ENCODE measurements around the gene VSIG8. TPM values are rescaled to one million over a fixed set of nuclear protein-coding genes. Genes with fewer than 3 reads are reported as not detected.

Gene VSIG8
- total RNA-seq, 4 donors from 2014 or later: 0.11 TPM; not detected in 3

DNA sequence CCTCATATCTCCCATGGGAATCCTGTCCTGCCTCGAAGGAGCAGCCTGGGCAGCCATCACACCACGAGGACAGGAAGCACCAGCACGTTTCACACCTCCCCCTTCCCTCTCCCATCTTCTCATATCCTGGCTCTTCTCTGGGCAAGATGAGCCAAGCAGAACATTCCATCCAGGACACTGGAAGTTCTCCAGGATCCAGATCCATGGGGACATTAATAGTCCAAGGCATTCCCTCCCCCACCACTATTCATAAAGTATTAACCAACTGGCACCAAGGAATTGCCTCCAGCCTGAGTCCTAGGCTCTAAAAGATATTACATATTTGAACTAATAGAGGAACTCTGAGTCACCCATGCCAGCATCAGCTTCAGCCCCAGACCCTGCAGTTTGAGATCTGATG lies 27.1 kb downstream of the VSIG8 start:
- DNase-seq: no peak
- intact Hi-C loops (cut with DNase I): no loop called here
- Histone ChIP-seq H3K36me3 (no peaks in the 10 kb centered on the region), H3K4me3 (replicated peaks in 1 of 3) (no peak overlapping the region), H3K27me3 (no peaks in the 10 kb centered on the region), H3K27ac (no peak overlapping the region), H3K9me3 (no peaks in the 10 kb centered on the region), H3K4me1 (no peaks in the 10 kb centered on the region)
- TF ChIP-seq POLR2A (IDR thresholded peaks at IDR 0.05) (no peak), CTCF (IDR thresholded peaks at IDR 0.05) (no peak)
- WGBS, 2 donors: 43 to 60% methylated on average over 3 of the region's 3 CpGs

DNA sequence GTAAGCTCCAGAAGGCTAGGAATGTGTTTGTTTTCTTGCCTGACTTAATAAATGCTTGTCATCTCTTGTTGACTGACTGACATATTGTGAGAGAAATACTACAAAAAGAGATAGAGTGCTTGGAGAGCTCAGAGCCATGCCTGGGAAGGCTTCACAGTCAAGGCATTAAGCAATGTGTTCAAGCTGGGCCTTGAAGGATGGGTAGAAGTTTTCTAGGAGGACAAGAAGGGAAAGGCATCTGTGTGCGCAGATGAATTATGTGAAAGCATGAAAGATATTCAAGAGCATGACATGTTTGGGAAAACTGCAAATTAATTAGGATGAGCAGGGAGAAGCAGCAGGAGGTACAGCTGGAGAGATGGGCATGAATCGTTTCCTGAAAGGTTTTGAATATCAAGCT lies 30.1 kb downstream of the VSIG8 start:
- Histone ChIP-seq H3K4me1 (no peaks in the 10 kb centered on the region), H3K4me3 (replicated peaks in 1 of 3) (no peak overlapping the region), H3K9me3 (no peaks in the 10 kb centered on the region), H3K27ac (no peak overlapping the region), H3K36me3 (no peaks in the 10 kb centered on the region), H3K27me3 (no peaks in the 10 kb centered on the region)
- 90 to 91% methylated on average over 2 of the region's 2 CpGs for WGBS, 2 donors
- DNase-seq: no peak
- TF ChIP-seq CTCF (IDR thresholded peaks at IDR 0.05): no peak
- no peak for TF ChIP-seq POLR2A (IDR thresholded peaks at IDR 0.05)
- intact Hi-C loops (cut with DNase I): no loop called here

GRCh38 chr1:159831412-159832141 lies 30.9 kb downstream of the VSIG8 start:
- Histone ChIP-seq H3K4me1 (no peaks in the 10 kb centered on the region), H3K4me3 (replicated peaks in 1 of 3) (no peak overlapping the region), H3K27me3 (no peaks in the 10 kb centered on the region), H3K27ac (no peak overlapping the region), H3K36me3 (no peaks in the 10 kb centered on the region), H3K9me3 (no peaks in the 10 kb centered on the region)
- no peak for TF ChIP-seq CTCF (IDR thresholded peaks at IDR 0.05)
- no peak for TF ChIP-seq POLR2A (IDR thresholded peaks at IDR 0.05)
- no peak for DNase-seq
- WGBS, 2 donors: 60 to 67% methylated on average over 7 of the region's 7 CpGs
- intact Hi-C loops (cut with DNase I): no loop called here

DNA sequence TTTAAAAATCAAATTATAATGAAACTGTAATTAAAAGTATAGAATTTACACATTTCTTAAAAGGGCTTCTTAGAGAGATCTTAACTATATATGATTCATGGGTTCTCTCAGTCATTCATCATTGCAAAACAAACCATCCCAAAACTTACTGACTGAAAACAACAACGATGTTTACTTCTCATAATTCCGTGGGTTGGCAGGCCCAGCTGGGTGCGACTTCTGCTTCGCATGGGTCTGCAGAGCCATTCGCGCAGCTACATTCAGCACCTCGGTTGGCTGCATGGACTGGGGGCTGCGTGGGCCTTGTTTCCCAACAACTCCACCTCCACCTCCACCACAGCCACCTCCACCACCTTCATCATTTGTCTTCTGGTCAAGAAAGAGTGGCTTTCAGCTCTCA lies 31.7 kb downstream of the VSIG8 start:
- Histone ChIP-seq H3K27me3 (no peaks in the 10 kb centered on the region), H3K4me3 (replicated peaks in 1 of 3) (no peak overlapping the region), H3K27ac (no peak overlapping the region), H3K36me3 (no peaks in the 10 kb centered on the region), H3K9me3 (no peaks in the 10 kb centered on the region), H3K4me1 (no peaks in the 10 kb centered on the region)
- 90 to 91% methylated on average over 8 of the region's 8 CpGs for WGBS, 2 donors
- intact Hi-C loops (cut with DNase I): no loop called here
- no peak for TF ChIP-seq POLR2A (IDR thresholded peaks at IDR 0.05)
- no peak for TF ChIP-seq CTCF (IDR thresholded peaks at IDR 0.05)
- no peak for DNase-seq

DNA sequence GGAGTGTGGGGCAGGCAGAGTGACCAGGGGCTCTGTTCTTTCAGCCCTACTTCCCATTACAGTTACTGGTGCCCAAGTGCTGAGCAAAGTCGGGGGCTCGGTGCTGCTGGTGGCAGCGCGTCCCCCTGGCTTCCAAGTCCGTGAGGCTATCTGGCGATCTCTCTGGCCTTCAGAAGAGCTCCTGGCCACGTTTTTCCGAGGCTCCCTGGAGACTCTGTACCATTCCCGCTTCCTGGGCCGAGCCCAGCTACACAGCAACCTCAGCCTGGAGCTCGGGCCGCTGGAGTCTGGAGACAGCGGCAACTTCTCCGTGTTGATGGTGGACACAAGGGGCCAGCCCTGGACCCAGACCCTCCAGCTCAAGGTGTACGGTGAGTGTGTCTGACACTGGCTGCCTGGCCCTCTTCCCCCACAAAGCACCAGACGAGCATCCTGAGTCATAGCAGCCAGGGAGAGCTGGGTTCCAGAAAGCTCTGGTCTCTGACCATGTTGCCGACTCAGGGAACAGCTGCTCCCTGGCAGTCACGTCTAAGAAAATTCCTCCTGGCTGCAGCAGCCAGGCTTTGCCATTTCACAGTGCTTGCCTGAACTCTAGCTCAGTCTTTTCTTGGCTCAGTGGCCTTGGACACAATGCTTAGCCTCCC lies 32.5 kb downstream of the VSIG8 start:
- no peak for DNase-seq
- TF ChIP-seq CTCF (IDR thresholded peaks at IDR 0.05): no peak
- TF ChIP-seq POLR2A (IDR thresholded peaks at IDR 0.05): no peak
- Histone ChIP-seq H3K27me3 (no peaks in the 10 kb centered on the region), H3K9me3 (no peaks in the 10 kb centered on the region), H3K4me1 (no peaks in the 10 kb centered on the region), H3K27ac (no peak overlapping the region), H3K4me3 (replicated peaks in 1 of 3) (no peak overlapping the region), H3K36me3 (no peaks in the 10 kb centered on the region)
- intact Hi-C loops (cut with DNase I): no loop called here
- 86 to 87% methylated on average over 16 of the region's 18 CpGs for WGBS, 2 donors

Measured in thyroid gland (tissue), 4 donors.